MCF 10A (cell line): ENCODE results near the gene ATXN2. TPM values are rescaled to one million over a fixed set of nuclear protein-coding genes. Genes with fewer than 3 reads are reported as not detected.

Experiments
- BruUV-seq: library from RNA; stranded (reverse); fragments of 400-500 nt; replicated peaks from 2 replicates; lab custom pipeline; 2021; lab: Mats Ljungman, UMichigan
- CTCF ChIA-PET: fragments of 300-600 bp; sonication (Branson Sonifier 250); formaldehyde crosslinking; extraction: SDS; loops from one replicate; lab custom pipeline; 2021; ENCODE audit warnings: antibody characterized with exemption, inconsistent platforms; lab: Yijun Ruan, JAX
- POLR2A ChIA-PET: fragments of 300-600, 350-650 bp; sonication (Branson Sonifier 250); formaldehyde crosslinking; extraction: SDS; loops from one replicate; lab custom pipeline; 2020; ENCODE audit warnings: antibody characterized with exemption, inconsistent platforms; lab: Yijun Ruan, JAX
- DNase-seq: peaks from one replicate; pipeline ENCODE4 v3.0.0-alpha.2; 2018; ENCODE audit not compliant: unreplicated experiment
- H3K27ac Mint-ChIP-seq: one replicate; pipeline ENCODE4 v1.8.0; 2022; ENCODE audit warnings: mild to moderate bottlenecking, low read depth, mixed read lengths; ENCODE audit not compliant: unreplicated experiment
- H3K27me3 Mint-ChIP-seq: one replicate; pipeline ENCODE4 v1.8.0; 2022; ENCODE audit warnings: mixed read lengths; ENCODE audit not compliant: insufficient read depth, unreplicated experiment
- H3K36me3 Mint-ChIP-seq: one replicate; pipeline ENCODE4 v1.8.0; 2022; ENCODE audit warnings: mild to moderate bottlenecking, moderate library complexity, mixed read lengths; ENCODE audit not compliant: insufficient read depth, unreplicated experiment
- H3K4me1 Mint-ChIP-seq: one replicate; pipeline ENCODE4 v1.8.0; 2022; ENCODE audit warnings: mixed read lengths; ENCODE audit not compliant: insufficient read depth, unreplicated experiment
- H3K4me3 Mint-ChIP-seq: one replicate; pipeline ENCODE4 v1.8.0; 2022; ENCODE audit warnings: mild to moderate bottlenecking, moderate library complexity, mixed read lengths; ENCODE audit not compliant: unreplicated experiment
- H3K9me3 Mint-ChIP-seq: one replicate; pipeline ENCODE4 v1.8.0; 2022; ENCODE audit warnings: mixed read lengths; ENCODE audit not compliant: unreplicated experiment
- intact Hi-C: fragments of 100-400 bp; cut with micrococcal nuclease; formaldehyde crosslinking; loops from 2 replicates; pipeline ENCODE4 v1.14.1; 2022
- total RNA-seq: library from RNA; stranded (reverse); gene quantifications from 2 replicates; pipeline ENCODE4 v1.2.3, GENCODE V29; 2022
- TF ChIP-seq, protein P1 (sequence below): fragments of 200-600 bp; IDR thresholded peaks from one replicate; pipeline ENCODE4 v1.8.0; 2022; ENCODE audit warnings: antibody characterized with exemption, mild to moderate bottlenecking; ENCODE audit not compliant: unreplicated experiment

ATXN2 gene
- total RNA-seq, 1 experiment from 2014 or later: 70.6 TPM

DNA sequence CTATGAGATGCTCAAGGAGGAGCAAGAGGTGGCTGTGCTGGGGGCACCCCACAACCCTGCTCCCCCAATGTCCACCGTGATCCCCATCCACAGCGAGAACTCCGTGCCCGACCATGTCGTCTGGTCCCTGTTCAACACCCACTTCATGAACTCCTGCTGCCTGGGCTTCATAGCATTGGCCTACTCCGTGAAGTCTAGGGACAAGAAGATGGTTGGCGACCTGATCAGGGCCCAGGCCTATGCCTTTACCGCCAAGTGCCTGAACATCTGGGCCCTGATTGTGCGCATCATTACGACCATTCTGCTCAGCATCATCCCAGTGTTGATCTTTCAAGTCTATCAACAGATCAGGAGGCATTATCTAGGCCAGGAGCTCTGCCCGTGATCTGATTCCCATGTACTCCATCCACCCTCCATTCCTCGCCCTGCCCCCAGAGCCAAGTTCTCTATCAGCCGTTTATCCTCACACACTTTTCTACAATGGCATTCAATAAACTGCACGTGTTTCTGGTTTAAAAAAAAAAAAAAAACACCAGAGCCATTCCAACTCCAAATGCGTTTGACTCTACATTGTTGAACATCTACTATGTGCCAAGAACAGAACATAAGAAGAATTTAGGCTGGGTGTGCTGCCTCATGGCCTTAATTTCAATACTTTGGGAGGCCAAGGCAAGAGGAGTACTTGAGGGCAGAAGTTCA is 17.5 kb downstream of the ATXN2 start:
- Mint-ChIP-seq H3K4me1 (peaks cover 12% of the 10 kb centered on the region), H3K27ac (no peak overlapping the region)

DNA sequence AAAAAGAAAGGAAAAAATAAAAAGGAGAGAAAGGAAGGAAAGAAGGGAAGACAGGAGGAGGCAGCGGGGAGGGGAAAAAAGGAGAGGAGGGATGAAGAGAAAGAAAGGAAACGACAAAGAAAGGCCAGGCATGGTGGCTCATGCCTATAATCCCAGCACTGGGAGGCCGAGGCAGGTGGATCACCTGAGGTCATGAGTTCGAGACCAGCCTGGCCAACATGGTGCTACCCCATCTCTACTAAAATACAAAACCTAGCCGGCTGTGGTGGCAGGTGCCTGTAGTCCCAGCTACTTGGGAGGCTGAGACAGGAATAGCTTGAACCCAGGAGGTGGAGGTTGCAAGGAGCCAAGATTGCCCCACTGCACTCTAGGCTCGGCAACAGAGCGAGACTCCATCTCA is 18.4 kb downstream of the ATXN2 start:
- Mint-ChIP-seq H3K4me3 (no peak overlapping the region), H3K27ac (no peak overlapping the region), H3K36me3 (peaks cover 8% of the 10 kb centered on the region), H3K9me3 (no peaks in the 10 kb centered on the region), H3K27me3 (no peaks in the 10 kb centered on the region), H3K4me1 (peaks cover 12% of the 10 kb centered on the region)
- POLR2A ChIA-PET: no interaction called here
- no peak for DNase-seq
- TF ChIP-seq, protein P1, sequence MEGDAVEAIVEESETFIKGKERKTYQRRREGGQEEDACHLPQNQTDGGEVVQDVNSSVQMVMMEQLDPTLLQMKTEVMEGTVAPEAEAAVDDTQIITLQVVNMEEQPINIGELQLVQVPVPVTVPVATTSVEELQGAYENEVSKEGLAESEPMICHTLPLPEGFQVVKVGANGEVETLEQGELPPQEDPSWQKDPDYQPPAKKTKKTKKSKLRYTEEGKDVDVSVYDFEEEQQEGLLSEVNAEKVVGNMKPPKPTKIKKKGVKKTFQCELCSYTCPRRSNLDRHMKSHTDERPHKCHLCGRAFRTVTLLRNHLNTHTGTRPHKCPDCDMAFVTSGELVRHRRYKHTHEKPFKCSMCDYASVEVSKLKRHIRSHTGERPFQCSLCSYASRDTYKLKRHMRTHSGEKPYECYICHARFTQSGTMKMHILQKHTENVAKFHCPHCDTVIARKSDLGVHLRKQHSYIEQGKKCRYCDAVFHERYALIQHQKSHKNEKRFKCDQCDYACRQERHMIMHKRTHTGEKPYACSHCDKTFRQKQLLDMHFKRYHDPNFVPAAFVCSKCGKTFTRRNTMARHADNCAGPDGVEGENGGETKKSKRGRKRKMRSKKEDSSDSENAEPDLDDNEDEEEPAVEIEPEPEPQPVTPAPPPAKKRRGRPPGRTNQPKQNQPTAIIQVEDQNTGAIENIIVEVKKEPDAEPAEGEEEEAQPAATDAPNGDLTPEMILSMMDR: no peak
- CTCF ChIA-PET: no interaction called here
- intact Hi-C loops: no loop called here
- no TSS peak for BruUV-seq

More for the DNA sequence above, 17.5 kb downstream of the ATXN2 start:
- CTCF ChIA-PET: interaction anchor here (0.7 kb wide), 1 partner anchor 51 kb away, joined by 3 read pairs; no protein-coding TSS in a partner anchor
- intact Hi-C loops: no loop called here
- H3K27me3 Mint-ChIP-seq: no peaks in the 10 kb centered on the region
- POLR2A ChIA-PET: interaction anchor here (0.7 kb wide), 1 partner anchor 43 kb away, joined by 3 read pairs; no protein-coding TSS in a partner anchor
- BruUV-seq: no TSS peak
- DNase-seq: no peak
- H3K4me3 Mint-ChIP-seq: no peak overlapping the region
- H3K36me3 Mint-ChIP-seq: peaks cover 9% of the 10 kb centered on the region
- H3K9me3 Mint-ChIP-seq: no peaks in the 10 kb centered on the region
- TF ChIP-seq, protein P1: no peak

DNA sequence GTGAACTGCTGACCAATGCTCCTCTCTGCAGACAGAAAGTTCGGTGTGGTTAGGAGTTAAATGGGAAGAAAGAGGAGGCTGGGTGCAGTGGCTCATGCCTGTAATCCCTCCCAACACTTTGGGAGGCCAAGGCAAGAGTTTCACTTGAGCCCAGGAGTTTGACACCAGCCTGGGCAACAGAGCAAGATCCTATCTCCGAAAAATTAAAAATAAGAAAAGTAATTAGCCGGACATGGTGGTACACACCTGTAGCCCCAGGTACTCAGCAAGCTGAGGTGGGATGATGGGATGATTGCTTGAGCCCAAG is 19.0 kb downstream of the ATXN2 start:
- H3K4me3 Mint-ChIP-seq: no peak overlapping the region
- no TSS peak for BruUV-seq
- ChIA-PET POLR2A (no interaction called here), CTCF (no interaction called here)
- peaks cover 8% of the 10 kb centered on the region for H3K36me3 Mint-ChIP-seq
- intact Hi-C loops: no loop called here
- TF ChIP-seq, protein P1: no peak
- H3K9me3 Mint-ChIP-seq: no peaks in the 10 kb centered on the region
- H3K4me1 Mint-ChIP-seq: peaks cover 12% of the 10 kb centered on the region
- no peaks in the 10 kb centered on the region for H3K27me3 Mint-ChIP-seq
- DNase-seq: no peak
- no peak overlapping the region for H3K27ac Mint-ChIP-seq

DNA sequence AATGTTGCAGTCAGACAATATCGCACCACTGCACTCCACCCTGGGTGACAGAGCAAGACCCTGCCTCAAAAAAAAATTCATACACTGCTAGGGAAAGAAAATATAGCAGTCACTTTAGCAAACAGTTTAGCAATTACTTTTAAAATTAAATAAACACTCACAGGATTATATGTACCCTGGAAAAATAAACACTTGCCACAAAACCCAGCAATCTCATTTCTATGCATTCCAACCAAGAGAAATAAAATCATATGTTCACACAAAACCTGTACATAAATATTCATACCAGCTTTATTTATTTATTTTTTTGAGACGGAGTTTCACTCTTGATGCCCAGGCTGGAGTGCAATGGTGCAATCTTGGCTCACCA is 20.2 kb downstream of the ATXN2 start:
- Mint-ChIP-seq H3K4me1 (peaks cover 12% of the 10 kb centered on the region), H3K27ac (no peak overlapping the region), H3K27me3 (no peaks in the 10 kb centered on the region), H3K9me3 (no peaks in the 10 kb centered on the region), H3K4me3 (no peak overlapping the region), H3K36me3 (peaks cover 10% of the 10 kb centered on the region)
- POLR2A ChIA-PET: interaction anchor here (1.1 to 1.5 kb wide), 2 partner anchors 15 to 38 kb away, joined by 3 read pairs; no protein-coding TSS in a partner anchor
- no TSS peak for BruUV-seq
- CTCF ChIA-PET: no interaction called here
- TF ChIP-seq, protein P1: no peak
- no peak for DNase-seq
- intact Hi-C loops: no loop called here
